HG02759 (cell line): ENCODE results near the gene TNS2.
A peak's percentile ranks its signal among the peaks of the same experiment; 100 is the strongest.

Source experiments
- ATAC-seq: cut with Tn5 transposase; IDR thresholded peaks from one replicate; pipeline ENCODE4 v1.9.1; 2021; ENCODE audit warnings: mild to moderate bottlenecking, moderate library complexity; ENCODE audit not compliant: unreplicated experiment

Gene TNS2

GRCh38 chr12:53042607-53043454 is 7.0 kb upstream of the TNS2 start:
- no peak for ATAC-seq

- ATAC-seq = no peak
Measured at GRCh38 chr12:53044052-53044581, 5.7 kb upstream of the TNS2 start.

- no peak for ATAC-seq
Measured at GRCh38 chr12:53044896-53045695, 4.8 kb upstream of the TNS2 start.

- ATAC-seq = no peak
Measured at GRCh38 chr12:53045696-53046045, 4.2 kb upstream of the TNS2 start.

GRCh38 chr12:53046655-53047220 is 3.1 kb upstream of the TNS2 start:
- peak; percentile 42 for ATAC-seq

- peak; percentile 79 for ATAC-seq
Measured at GRCh38 chr12:53047221-53048032, 2.4 kb upstream of the TNS2 start.

- no peak for ATAC-seq
Measured at GRCh38 chr12:53048033-53048779, 1.7 kb upstream of the TNS2 start.

GRCh38 chr12:53048780-53049401 is 974 bp upstream of the TNS2 start:
- no peak for ATAC-seq

- ATAC-seq = no peak
Measured at GRCh38 chr12:53050426-53051057, 677 bp downstream of the TNS2 start.

- no peak for ATAC-seq
Measured at GRCh38 chr12:53051058-53051880, 1.4 kb downstream of the TNS2 start.

- no peak for ATAC-seq
Measured at GRCh38 chr12:53051881-53052412, 2.1 kb downstream of the TNS2 start.

- no peak for ATAC-seq
Measured at GRCh38 chr12:53052419-53053217, 2.8 kb downstream of the TNS2 start.

- ATAC-seq = no peak
Measured at GRCh38 chr12:53053218-53054111, 3.6 kb downstream of the TNS2 start.

GRCh38 chr12:53054112-53054878 is 4.4 kb downstream of the TNS2 start:
- peak; percentile 92 for ATAC-seq

GRCh38 chr12:53055471-53056266 is 5.8 kb downstream of the TNS2 start:
- ATAC-seq = no peak
